SKM-1 (cell line): ENCODE measurements around the gene SPATA16.
"Not testable (repeated sequence)": the region's sequence is repeated elsewhere in the genome, so short reads cannot be mapped to it uniquely, and the experiment has no call there.

ENCODE experiments used
- DNase-seq: peaks from one replicate; lab custom pipeline; 2025; ENCODE audit not compliant: unreplicated experiment; lab: John Stamatoyannopoulos, UW

SPATA16 gene

DNA sequence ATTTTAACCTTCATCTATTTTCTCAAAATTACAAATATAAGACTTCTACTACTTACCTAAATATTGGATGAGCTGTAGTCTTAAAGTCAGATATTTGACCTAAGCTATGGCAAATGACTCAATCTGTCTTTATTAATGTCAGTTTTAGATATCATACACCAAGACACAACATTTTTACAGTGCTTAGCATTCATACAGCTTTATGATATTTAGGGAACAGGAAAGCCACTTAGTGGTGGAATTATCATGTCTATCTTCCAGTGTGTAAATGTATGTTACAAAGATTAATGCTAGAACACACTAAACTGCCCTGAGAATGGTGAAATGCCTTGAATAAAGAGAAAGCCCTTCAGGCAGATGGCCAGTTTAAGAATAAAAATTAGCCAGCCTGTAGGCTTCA is 135.0 kb downstream of the SPATA16 start:
- no peak for DNase-seq

DNA sequence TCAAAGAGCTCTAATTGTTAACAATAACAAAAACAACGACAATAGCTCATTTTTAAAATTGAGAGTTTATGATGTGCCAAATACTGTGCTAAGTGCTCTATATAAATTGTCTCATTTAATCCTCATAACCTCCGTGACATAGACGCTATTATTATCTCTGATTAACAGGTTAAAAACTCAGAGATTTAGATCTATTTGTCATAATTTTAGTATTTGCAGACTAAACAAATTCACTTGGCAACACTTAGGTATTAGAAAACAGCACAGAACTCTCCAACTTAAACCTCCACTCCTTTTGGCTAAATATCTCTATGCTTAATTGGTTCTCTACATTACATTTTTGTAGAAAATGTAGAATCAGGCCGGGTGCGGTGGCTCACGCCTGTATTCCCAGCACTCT is 136.4 kb downstream of the SPATA16 start:
- DNase-seq = no peak

DNA sequence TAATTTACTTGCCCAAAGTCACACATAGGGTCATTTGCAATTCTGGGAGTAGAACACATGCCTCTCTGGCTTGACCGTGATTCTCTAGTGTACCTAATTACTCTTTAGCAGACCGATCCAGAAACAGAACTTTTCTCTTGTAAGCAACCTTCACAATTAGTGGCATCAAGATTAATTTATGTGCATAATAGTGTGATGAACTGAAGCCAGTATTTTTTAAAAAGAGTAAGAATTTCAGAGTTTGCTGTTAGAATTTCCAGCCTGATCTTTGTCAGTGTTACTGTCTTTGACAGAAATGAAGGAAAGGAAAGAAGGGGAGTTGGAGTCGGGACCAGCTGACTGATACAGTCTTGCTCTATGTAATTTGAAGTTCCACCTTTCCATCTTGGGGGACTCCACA is 137.1 kb downstream of the SPATA16 start:
- DNase-seq = no peak

DNA sequence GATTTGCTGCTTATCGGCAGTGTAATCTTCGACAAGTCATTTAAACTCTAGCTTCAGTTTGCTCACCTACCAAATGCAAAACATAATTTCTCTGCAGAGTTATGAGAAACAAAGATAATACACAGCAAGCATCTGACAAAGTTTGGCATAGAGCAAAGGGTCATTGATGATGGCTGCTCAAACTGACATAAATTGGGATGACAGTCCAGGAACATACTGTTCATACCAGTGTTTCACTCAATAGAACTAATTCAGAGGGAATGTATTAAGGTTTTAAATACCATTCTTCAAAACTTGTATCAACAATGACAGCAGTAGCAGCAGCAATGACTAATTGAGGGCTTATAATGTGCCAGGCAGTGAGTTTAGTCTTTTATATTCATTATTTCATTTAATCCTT is 137.6 kb downstream of the SPATA16 start:
- DNase-seq = no peak

DNA sequence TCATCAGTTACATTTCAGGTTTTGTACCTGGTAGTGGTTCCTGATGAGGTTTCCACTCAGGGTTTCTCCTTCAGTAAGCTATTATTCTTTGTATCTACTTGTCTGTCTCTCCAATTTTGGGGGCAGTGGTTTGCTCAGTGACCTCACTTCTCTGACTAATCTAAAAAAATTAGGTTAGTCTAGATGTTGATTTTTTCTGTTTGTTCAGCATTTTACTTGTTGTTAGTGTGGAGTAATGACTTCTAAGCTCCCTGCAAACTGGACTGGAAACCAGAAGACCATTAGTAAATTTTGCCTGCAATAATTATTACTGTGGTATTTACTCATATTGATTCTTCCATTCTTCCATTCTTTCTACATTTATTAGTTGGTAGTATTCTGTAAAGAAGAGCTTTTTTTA is 139.4 kb downstream of the SPATA16 start:
- DNase-seq = no peak

DNA sequence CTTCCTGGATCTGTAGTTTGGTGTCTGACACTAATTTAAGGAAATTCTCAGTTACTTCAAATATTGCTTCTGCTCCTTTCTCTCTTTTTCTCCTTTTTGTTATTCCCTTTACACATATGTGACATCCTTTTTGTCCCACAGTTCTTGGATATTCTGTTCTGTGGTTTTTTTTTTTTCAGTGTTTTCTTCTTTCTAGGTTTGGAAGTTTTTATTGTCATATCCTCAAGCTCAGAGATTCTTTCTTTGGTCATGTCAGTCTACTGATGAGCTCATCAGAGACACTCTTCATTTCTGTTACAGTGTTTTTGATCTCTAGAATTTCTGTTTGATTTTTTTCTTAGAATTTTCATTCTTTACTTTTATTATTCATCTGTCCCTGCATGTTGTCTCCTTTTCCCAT is 140.5 kb downstream of the SPATA16 start:
- no peak for DNase-seq

DNA sequence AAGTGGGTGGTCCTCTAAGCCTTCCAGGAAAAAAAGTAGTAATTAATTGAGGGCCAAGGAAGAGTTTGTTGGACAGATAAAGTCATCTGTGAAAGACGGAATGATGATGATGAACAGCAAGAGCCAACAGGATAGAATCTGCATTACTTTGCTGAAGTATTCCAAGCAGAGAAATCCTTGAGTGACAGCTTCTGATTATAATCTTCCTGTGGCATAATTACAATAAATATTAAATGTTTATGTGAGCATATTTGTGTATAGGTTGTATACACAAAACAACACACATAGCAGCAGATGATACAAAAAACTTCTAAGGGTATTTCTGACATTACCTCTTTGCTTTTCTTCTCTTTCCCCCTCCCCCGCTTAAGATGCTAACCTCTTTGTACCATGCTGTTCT is 147.6 kb downstream of the SPATA16 start:
- no peak for DNase-seq

DNA sequence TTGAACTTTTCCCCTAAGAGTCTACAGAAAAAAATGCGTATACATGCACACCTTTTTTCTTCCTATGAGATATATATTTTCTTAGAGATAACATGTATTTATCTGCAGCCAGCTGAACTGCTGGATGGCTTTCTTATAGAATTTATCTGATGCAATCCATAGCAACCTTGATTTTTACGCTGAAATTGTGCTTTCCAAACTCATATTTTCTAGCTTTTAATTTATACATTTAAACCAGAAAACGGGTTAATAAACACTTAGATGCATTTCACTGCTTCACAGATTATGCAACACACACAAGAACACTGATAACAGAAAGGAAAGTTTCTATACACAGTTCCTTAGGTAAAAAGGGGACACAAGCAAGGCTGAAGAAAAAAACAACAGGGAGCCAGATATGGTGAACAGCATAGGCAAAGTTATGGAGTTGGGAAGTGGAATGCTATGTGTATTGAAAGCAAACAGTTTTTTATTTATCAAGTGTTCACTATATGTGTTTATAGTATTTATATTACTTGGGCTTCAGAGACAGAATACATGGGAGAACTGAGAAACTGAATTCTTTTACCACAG is 149.5 kb downstream of the SPATA16 start:
- no peak for DNase-seq

DNA sequence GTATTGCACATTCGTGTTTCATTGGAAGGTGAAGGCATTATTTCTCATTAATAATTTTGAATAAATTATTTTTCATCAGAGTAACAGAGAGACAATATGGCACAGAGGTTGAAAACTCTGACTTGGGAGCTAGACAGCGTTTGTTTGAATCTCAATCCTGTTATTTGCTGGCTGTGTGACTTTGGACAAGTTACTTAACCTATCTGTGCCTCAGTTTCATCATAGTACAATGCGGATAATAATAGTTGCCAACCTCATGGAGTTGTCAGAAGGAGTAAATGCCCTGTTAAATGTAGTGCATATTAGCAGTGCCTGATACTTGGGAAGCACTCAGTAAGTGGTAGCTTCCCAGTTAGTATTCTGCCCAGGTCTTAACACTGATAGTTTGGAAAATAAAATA is 151.7 kb downstream of the SPATA16 start:
- no peak for DNase-seq

DNA sequence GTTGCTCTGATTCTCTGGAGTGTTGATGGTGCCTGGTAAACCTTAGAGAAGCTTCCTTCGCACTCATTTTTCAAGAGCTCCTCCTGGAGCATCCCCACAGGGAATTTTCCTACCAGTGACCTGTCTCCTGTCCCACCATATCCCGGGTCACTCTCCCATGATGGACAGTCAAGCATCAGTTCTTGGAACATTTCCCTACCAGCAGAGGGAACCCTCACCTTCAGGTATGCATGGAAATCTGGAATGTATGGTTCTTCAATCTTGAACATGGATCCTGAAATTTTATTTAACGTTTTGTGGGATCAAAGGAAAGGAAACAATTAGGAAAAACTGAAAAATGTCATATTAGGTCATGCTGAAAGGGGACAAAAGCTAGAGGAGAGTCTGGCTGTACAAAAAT is 153.8 kb downstream of the SPATA16 start:
- no peak for DNase-seq

DNA sequence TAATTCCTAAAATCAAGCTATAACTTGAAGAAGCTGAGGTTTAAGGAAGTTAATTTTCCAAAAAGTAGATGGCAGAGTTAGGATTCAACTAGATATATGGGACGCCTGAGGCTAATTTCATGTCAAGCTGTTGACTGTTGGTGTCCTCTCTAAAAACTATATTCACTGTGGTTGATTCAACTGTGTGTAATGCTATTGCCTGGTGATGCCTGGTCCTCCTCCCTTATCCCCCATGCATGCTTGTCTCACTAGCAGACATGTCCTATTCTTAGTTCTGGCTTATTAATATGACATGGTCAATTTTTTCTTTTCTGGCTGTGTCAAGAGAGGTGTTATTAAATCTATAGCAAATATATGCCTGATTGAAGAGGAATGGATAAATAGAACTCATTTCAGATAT is 156.1 kb downstream of the SPATA16 start:
- no peak for DNase-seq

DNA sequence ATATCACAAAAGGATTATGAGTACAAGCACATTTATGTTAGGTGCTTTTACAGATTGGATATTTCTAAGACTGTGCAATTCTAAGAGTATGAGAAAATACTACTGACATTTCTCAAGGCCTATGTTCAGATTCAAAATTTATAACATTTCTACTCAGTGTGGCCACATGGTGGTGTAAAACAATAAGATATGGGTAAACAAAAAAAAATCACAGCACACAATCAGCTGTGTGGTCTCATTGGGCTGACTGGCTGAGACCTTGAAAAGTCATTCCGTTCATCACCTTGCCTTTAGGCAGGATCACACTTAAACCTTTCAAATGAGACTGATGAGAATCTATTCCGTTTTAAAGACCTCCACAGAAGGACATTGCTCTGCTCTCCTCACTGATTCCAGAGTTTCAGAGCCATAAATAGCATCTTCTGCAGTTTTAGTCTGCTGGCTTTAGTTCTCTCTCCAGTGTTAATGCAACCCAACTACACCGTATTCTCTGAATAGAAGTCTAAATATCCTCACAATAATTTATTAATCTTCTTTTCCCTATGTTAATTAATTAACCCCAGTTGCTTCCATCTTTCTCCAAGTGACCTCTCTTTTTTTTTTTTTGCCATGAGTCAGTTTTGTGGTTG is 158.2 kb downstream of the SPATA16 start:
- DNase-seq = no peak

DNA sequence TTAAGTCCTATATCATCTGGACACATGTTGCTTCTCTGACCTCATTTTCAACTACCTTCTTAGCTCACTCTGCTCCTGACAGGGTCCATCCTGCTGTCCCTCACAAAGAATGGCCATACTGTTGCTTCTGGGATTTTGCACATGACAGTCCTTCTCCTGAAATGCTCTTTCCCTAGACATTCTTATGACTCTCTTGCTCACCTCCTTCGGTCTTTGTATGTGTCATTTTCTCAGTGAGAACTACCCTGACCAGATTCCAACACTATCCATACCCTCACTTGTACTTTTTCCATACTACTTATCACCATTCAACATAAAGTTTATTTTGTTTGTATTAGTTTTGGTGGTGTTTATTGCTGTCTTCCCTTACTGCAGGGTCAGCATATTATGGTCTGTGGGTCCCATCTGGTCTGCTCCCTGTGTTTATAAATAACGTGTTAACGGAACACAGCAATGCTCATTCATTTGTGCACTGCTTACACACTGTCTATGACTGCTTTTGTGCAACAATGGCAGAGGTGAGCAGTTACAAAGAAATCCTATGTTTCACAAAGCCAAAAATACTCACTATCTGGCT is 159.5 kb downstream of the SPATA16 start:
- no peak for DNase-seq

DNA sequence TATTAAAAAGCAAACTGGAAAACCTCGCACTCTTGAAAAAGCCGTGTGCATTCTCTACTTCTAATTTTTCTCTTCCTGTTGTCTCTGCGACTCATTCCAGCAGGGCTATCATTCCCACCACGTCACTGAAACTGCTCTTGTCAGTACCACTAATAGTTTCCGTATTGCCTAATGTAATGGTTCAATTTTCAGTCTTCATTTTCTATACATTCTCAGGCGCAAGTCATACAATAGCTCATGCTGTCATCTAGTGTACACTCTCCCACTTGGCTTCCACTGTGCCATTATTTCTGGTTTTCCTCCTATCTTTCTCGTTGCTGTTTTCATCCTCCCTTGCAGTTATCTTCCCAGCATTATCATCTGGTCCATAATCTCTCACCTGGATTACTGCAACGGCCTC is 160.2 kb downstream of the SPATA16 start:
- DNase-seq = no peak

DNA sequence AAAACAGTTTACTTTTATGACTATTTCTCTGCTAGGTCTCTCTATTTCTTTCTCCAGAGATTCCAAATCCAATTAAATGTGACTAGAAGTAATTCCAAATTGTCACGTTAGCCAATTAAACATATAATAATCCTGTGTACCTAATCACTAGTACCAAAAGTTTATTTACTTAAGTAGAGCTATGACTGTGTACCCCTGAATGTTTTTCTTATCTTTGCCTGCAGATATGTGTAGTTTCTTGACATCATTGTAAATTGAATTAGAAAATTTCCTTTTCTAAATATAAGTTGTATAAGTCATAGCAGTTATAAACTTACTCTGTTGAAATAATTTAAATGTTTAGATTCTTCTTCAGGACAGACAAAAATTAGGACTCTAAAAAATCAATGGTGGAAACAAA is 163.3 kb downstream of the SPATA16 start:
- no peak for DNase-seq

DNA sequence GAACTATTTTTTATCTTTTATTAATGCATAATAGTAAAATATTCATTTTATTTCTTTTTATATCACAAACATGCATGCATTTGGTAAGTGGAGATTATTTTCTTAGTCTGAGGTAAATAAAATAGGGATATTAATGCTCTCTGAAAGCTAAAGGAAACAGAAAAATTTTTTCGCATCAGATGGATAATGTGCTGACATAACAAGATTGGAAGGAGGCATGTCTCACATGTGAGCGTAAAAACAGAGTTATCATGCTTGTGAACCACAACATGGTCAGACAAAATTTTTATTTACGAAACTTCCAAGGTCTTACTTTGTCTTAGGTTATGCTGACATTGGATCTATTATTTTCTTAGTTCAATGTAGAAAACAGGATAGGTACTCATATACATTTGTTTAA is 166.1 kb downstream of the SPATA16 start:
- no peak for DNase-seq

DNA sequence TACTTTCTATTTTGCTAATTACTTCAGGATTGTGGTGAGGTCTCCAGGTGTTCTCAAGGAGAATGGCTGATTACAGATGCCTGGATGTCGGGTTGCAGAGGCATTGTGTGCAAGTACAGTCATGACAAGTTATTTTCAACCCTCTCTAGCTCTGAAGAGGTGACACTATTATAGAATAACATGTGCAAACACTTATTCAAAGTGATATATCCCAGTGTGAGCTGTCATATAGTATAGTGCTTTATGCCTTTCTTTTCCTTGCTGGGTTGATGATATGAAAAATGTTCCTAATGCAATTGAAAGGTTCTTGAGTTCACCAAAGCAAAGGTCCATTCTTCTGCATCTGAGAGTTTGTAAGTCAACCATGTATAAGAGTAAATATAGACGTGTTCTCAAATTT is 167.2 kb downstream of the SPATA16 start:
- no peak for DNase-seq

DNA sequence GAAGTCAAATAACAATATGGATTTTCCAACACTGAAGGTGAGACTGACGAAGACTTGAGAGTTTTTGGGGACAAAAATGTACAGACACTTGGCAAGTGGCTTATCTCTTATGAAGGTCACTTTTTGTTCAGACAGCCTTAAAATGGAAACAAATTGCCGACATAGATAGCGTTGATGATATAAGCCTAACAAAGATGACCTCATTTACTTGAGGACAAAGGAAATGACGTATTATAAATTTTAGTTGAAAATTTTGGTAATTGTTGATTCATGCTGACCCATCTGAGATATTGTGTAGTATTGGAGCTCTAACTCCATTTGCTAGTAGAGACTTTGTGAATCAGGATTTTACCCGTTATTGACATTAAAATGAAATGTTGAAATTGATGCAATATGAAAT is 168.3 kb downstream of the SPATA16 start:
- DNase-seq = no peak

DNA sequence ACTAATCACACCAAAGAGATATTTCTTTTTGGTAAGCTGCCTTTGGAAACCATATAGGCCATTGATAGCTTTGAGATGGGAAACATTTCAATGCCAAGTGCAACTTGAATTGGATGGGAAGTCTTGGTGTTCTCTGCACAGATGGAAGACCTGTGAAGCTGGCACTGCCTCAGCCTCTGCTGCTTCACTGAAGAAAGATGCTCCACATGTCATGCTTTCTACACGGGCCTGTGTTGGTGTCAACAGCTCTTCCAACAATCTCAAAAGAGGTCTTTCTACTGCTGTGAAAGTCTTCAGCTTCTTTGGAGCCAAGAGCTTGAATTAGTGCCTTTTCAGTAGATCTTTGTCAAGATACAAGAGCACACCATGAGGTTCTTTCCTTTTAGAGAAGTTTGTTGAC is 169.0 kb downstream of the SPATA16 start:
- DNase-seq = no peak

DNA sequence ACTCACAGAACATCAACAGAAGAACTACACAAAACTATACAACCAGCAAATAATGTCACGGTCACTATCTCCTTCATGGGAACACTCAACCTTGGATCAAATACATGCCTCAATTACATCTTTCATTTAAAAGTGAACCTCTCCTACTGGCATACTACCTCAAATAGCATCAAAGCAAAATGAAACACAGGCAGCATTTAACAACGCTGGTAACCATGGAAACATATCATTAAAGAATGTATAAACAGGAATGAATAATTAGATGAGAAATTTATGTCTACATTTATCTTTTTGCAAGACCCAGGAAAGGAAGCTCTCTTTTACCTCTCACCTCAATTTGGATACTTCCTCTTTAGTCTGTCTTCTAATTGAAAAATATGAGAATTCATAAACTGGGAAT is 172.4 kb downstream of the SPATA16 start:
- DNase-seq = no peak

DNA sequence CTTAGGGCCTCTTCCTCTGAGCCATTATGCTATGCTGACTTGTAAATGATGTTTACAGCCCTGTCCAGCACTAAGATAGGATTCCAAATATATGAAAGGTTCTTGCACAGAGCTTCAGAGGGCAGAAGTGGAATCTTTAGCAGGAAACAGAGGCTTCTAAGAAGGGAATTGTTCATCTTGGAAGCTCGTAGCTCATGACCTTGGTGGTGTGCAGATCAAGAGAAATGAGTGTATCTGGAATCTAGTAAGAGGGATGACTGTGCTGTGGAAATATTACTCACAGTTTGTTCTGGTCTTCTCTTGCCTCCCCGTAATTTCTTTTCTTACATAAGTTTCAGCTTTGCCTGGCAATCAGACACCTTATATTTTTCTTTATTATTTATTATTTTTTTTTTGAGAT is 175.8 kb downstream of the SPATA16 start:
- no peak for DNase-seq

DNA sequence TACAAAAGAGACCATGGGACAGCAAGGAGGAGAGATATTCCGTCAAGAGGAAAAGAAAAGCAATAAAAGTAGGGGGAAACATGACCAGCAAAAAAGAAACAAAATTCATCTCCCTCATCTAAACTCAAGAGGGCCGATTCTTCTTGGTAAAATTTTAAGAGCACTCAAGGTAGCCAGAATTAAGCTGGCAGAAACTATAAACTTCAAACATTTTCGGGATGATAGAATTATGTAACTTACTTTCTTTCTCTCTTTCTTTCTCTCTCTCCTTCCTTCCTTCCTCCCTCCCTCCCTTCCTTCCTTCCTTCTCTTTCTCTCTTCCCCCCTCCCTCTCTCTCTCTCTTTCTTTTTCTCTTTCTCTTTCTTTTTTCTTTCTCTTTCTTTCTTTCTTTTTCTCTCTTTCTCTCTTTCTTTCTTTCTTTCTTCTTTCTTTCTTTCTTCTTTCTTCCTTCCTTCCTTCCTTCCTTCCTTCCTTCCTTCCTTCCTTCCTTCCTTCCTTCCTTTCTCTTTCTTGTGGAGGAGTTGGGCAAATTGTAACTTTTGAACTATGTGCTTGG is 180.3 kb downstream of the SPATA16 start:
- not testable (repeated sequence) for DNase-seq

DNA sequence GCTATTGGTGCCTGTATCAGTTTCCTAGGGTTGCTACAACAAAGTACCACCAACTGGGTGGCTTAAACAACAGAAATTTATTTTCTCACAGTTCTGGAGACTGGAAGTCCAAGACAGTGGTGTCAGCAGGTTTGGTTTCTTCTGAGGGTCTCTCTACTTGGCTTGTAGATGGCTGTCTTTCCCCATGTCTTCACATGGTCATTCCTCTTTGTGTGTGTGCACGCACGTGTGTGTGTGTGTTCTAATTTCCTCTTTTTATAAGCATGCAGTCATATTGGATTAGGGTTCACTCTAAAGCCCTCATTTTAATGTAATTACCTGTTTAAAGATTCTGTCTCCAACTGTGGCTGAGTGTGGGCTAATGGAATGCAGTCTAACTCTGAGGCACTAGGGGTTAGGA is 182.5 kb downstream of the SPATA16 start:
- DNase-seq = no peak
